HTERT RPE-1 (cell line): ENCODE measurements around the gene TENT4A.

Source experiments
- in situ Hi-C: fragments of 300-500 bp; cut with MboI; formaldehyde crosslinking; loops from 4 replicates; pipeline ENCODE4 v1.14.3; 2020; ENCODE audit warnings: low sequenced_read_pairs

Gene TENT4A

DNA sequence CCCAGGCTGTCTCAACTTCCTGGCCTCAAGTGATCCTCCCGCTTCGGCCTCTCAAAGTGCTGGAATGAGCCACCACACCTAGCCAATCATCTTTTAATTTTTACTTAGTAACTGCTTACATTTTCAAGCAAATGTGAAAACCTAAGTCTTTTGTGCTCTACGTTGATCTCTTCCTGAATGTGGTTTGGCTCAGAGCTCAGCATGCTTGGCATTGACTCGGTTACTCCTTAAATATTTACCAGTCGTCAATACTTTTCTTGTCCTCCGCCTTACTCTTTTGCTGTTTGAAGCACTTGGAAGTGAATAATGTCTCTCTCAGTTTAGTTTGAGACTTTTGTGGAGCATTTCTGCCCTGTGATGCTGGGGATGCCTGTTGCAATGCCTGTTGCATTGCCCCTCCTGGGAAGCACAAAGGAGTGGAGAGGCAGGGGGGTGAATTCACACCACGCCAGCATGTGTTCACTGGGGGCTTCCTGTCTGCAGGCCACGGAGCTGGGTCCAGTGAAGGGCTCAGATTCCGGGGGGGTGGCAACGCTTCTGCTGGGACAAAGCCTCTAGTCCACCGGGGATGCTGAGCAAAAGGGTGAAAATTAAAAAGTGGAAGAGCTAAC lies 13.1 kb upstream of the TENT4A start:
- in situ Hi-C loops, result no loop called here

DNA sequence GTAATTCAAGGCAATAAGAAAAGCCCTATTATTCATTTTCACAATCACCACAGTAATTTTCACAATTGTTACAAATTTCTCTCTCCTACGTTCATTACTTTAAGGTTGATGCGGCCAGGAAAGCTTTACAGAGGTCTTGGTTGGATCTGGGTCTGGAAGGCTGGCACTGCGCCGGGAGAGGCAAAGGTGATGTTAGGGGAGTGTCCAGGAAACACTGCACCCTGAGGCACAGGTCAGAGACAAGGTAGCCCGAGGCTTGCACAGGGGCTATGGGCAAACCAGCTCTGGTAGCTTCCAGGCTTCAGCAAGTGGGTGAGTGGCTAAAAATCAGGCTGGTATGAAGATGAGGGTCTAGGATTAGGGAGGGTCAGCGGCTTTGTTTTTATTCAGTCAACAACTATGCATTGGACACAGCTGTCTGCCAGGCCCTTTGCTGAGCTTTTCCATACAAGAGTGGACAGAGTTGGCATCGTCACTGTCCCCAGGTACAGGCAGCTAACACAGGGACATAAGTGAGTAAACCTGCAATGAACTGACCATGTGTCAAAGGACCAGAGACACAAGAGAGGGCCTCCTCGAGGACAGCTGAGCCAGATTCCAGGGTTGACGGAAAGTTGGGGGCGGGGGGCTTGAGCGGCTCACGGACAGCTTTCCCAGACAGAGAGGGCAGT lies 12.4 kb upstream of the TENT4A start:
- in situ Hi-C loops, result no loop called here

DNA sequence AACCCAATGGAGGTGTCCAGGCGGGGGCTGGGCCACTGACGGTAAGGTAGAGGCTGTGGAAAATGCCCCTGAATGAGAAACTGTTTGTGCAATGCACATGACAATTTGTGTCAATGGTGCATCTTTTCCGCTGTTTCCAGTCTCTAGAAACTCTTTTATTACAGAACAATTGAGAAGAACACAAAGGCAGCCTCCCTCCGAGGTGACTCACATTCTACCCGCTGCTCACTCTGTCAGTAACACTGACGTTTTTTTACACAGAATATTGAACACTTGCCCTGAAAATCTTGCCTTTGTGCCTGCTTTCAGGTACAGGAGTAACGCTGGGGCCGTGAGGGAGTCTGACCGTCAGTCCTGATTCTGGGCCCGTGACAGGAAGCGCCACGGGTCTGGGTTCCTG lies 11.7 kb upstream of the TENT4A start:
- in situ Hi-C loops, result no loop called here

DNA sequence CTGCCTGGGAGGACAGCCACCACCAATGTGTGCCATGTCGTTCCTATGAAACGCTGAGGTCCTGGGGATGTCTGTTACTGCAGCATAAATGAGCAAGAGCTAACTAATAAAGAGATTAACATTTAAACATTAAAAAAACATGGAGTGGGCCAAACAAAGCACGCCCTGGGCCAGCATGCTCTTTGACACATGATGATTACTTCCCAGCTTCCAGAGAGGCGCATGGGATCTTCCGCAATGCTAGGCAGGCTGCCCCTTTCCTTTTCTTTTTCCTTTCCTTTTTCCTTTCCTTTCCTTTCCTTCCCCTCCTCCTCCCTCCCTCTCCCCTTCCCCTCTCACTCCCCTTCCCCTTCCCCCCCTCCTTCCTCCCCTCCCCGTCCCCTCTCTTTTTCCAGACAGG lies 10.6 kb upstream of the TENT4A start:
- in situ Hi-C loops, result no loop called here

DNA sequence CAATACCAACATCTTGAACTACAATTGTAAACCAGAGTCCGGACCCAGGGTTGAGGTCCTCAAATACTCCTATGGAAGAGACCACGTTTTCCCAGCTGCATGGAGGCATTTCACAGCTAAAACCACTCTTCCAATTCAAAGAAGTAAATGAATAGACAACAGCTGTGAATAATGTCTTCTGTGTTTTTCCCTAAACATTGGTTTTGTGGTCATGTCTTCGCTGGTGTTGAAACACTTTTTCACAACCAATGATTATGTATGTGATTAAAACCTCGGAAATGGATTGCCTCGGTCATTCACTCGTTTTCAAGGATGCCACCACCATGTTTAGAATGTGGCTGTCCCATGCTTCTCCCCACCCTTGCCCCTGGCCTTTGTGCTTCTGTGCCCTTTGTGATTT lies 9.4 kb upstream of the TENT4A start:
- in situ Hi-C loops, result no loop called here

DNA sequence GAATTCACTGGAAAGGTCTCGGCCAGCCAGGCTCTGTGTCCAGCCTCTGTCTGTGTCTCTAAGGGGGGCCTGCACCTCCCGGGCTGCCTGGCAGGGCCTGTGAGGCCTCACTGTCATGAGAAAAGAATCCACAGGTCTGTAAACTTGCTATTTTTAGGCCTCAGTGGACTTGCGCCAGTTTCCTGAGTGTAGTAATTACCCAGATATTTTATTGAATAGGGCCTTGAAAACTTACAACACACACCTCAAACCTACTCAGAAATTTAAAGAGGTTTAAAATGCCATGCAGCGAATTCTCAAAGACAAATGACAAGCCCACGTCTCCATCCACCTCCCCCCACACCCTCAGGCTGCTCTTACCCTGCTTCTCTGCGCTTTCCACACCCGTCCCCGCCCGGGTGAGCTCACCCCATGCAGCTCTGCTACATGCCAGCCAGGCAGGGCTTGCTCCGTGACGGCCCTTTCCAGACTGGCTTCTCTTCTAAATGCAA lies 8.8 kb upstream of the TENT4A start:
- in situ Hi-C loops, result no loop called here

DNA sequence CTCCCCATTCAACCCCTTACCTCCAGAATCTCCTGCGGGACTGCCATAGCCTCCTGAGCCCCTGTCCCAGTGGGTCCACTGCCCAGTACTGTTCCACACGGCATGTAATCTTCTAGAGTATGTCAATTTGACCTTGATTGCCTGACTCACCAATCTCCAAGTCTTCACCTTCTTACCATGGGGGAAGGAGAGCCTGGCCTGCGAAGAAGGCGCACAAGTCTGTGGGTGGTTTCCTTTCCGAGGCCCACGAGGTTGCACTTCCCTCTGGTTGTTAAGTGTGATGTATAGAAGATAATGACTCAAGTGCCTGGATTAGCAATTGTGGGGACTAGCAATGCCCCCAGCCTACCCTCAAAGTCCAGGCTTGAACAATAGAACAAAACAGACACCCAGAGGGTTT lies 8.1 kb upstream of the TENT4A start:
- in situ Hi-C loops, result no loop called here

DNA sequence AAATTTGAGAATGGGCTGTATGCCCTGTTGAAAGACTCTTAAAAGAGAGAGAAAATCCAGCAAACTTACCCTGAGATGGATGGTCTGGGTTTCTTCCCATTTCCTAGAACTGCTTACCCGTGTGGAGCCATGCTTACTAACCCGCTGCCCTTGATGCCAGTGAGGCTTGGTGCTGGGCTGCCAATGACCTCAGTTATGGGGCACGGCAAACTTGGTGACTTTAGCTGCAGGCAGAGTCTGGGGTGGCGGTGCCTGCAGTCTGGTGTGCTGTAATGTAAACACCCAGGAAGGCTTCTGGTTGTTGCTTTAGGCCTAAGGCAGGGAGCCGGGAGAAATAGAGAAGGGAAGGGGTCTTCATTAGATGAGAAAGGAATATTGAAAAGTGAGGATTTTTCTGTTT lies 7.3 kb upstream of the TENT4A start:
- in situ Hi-C loops, result no loop called here

DNA sequence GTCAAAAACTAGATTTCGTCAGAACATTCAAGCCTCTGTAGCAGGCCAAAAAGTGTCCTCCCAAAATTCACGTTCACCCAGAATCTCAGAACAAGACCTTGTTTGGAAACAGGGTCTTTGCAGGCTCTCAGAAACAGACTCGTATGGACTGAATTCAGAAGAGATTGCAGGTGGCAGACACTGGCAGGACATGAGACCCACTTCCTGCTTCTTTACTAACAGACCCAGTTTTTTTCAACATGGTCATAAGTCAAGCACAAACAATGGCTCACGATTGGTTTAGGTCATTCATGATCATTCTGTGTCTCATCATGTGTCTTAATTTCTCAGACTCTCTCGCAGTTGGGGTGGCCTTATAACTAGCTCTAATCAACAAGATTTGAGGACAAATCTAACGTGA lies 5.4 kb upstream of the TENT4A start:
- in situ Hi-C loops, result no loop called here

DNA sequence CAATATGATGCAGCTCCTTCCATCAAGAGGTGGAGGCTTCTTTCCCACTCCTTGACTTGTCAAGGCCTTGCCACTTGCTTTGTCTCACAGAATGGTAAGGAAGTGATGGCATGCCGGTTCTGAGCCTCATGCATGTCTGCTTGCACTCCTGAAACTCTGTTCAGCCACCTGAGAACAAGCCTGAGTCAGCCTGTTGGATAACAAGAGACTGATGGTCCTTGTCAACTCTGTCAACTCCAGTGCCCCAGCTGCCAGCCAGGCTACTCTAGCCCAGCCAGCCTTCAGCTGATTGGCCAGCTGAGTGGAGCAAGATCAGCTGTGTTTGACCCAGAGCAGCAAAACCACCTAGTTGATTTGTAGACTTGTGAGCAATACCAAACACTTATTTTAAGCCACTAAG lies 4.4 kb upstream of the TENT4A start:
- in situ Hi-C loops, result no loop called here

DNA sequence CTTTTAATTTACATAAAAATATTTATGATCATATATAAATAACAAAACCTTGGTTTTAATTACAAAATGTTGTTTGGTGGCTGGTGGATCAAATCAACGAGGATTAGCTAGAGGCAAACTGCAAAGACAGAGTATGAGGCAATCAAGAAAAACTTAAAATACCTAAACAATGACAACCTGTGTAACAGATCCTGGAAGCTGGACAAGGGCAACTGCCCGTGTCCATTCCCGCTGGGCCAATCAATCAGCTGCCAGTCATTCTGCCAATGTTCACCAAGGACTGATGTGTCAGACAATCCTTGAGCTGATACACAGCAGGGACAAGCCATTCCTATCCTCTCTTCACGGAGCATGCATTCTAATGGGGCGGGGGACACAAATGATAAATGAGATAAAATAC lies 3.2 kb upstream of the TENT4A start:
- in situ Hi-C loops, result no loop called here

DNA sequence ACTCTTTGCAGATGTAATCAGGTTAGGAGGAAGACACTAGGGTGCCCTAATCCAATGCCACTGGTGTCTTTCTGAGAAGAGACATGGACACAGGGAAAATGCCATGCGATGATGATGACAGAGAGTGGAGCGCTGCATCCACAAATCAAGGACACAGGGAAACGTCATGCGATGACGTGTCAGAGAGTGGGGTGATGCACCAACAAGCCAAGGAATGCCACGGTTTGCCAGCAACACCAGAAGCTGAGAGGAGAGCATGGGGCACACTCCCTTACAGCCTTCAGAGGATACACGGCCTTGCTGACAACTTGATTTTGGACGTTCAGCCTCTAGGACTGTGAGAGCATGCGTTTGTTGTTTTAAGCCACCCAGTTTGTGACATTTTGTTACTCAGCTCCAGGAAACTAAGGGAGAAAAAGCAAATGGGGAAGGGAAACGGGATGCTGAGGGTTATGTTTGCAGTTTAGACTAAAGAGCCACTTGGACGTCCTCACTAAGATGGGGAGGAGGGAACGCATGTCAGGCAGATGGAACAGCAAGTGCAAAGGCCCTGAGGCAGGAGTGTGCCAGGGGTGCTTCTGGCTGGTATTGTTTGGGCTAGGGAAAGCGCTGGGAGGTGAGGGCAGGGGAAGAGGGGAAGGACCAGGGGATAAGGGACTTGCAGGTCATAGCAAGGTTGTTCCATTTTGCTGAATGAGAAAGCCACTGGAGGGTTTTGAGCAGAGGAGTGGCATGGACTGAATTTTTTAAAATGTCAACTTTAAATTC lies 2.5 kb upstream of the TENT4A start:
- in situ Hi-C loops, result no loop called here

DNA sequence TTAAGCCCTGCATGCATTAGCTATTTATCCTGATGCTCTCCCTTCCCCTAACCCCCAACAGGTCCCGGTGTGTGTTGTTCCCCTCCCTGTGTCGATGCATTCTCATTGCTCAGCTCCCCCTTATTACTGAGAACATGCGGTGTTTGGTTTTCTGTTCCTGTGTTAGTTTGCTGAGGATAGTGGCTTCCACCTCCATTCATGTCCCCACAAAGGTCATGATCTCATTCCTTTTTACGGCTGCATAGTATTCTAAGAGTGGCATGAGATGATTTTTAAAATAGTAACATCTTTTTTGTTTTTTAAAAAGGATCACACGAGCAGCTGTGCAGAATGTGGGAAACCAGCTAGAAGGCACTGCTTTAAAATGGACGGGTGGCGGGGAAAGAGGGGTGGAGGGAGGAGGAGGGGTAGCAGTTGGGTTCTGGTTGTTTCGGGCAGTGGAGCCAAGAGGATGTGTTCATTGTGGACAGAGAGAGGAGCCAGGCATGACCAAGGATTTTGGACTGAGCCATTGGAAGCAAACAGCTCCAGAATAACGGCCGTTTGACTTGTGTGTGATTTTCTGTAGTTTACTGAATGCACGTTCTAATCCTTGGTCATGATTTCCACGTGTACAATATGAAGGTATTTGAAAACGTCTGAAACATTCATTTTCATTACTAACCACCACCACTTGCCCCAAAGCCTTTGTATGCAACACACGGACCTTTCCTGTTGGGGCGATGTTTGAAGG lies 1.7 kb upstream of the TENT4A start:
- in situ Hi-C loops, result no loop called here

DNA sequence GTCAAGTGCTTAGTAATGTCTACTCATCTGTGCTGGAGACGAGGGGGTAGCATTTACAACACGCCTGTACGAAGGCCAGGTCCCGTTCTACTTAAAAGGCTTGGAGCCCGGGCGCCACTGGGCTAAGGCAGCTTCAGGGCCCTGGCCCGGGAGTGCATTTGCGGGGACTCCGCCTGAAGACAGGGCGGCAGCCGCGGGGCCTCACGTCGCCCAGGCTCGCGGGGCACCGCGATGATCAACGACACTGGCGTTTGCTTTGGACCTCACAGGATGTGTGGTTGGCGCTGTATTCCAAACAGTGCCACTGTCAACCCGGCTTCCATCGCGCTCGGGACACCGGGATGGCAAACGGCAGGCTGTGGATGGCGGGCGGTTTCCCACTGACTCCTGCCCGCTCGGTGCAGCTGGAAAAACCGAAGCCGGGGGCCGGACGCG lies 1.1 kb upstream of the TENT4A start:
- in situ Hi-C loops, result no loop called here

DNA sequence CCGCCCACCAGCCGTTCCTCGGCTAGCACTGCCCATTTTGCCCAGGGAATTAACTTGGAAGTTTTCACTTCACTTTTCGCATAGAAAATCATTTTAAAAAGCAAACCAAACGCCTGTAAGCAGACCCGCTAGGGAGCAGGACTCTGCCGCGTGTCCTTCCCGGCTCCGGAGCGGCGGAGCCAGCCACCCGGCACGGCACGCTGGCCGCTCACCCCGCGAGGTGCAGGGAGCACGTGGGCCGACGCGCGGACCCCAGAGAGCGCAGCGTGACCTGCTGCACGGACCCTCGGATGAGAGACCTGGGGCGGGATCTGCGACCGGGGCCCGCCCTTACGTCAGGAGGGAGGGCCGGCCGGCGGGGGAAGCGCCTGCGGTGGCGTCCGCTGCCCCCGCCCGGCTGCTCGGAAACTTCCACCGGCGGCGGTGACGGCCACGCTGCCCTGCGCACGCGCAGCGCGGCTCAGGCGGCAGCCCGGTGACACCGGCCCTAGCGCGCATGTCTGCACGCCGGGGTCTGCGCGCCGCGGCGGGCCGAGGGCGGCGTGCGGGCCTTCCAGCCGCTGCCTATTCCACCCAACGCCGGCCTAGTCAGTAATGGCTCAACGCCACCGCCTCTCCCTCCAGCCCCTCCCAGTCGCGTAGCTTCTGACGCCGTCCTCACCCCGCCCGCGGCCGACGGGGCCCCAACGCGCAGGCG lies 507 bp upstream of the TENT4A start:
- in situ Hi-C loops, result no loop called here

DNA sequence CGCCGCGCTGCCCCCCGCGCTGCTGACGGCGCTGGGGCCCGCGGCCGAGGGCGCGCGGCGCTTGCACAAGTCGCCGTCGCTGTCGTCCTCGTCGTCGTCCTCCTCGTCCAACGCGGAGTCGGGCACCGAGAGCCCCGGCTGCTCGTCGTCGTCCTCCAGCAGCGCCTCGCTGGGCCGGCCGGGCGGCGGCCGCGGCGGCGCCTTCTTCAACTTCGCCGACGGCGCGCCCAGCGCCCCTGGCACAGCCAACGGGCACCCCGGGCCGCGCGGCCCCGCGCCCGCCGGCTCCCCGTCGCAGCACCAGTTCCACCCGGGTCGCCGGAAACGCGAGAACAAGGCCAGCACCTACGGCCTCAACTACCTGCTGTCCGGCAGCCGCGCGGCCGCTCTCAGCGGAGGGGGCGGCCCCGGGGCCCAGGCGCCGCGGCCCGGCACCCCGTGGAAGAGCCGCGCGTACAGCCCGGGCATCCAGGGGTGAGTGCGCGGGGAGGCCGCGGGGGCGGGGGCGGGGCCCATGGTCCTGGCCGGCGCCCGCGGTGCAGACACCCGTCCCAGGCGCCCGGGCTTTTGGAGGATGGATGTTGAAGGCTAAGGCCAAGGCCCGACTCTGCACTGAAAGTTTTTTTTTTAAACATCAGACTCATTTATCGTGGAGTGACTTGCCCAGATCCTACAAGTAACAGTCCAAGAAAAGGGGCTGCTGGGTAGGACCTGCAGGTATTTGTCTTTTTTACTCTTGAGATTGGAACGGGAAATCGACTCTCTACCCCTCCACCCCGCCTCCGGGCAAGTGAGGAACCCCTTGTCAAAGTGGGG lies 1.2 kb downstream of the TENT4A start:
- in situ Hi-C loops, result no loop called here

DNA sequence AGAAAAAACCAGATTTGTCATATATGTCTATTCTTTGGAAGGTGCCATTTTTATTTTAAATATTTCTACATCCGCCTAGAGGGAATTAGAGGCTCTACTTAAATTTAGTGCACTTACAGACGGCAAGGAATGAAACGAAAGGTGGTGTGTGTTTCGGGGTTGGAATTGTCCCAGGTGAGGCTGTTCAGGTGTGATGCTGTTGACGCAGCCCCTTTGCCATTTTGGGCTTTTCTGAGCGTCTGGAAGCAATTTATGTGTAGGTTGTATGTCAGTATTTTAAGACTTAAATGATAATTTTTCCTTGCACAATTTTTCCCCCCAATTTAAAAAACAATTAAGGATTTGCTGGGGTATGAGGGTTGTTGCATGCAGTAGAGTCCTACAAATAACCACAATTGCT lies 2.0 kb downstream of the TENT4A start:
- in situ Hi-C loops, result no loop called here

DNA sequence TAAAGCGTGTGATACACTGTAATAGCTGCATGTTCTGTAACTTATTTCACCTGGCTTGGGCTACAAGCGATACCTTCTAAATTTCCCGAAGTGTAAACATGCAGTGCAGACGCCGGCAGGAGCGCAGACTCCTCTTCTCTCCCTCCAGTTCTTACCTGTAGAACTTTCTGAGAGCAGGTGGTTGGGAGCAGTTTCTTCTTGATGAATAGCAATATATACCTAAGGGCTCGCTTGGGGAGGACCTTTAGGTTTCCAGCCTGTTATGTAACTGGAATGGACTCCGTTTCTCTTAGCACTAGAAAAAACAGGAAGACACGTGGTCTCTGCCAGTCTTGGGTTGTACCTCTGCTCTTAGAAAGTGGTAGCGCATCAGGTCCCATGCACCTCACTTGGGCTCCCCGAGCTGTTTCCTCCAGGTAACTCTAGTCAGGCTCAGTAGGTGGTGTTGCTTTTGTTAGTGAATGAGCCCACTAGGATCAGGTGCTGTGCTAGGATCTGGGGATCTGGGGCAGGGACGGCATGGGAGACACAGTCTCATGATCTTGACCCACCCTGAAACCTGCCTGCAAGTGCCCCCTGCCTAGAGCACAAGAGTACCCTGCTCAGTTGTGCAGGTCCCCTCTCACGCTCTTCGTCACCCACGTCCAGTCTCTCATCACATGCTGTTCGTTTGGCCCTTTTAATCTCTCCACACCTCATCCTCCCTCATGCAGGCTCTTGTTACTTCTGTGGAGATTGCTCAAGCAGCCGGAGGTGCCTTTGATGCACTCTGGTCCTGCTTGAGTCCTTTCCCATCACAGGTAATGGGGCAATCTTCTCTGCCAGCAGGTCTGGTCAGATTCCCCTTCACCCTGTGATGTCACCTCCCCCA lies 2.8 kb downstream of the TENT4A start:
- in situ Hi-C loops, result no loop called here

DNA sequence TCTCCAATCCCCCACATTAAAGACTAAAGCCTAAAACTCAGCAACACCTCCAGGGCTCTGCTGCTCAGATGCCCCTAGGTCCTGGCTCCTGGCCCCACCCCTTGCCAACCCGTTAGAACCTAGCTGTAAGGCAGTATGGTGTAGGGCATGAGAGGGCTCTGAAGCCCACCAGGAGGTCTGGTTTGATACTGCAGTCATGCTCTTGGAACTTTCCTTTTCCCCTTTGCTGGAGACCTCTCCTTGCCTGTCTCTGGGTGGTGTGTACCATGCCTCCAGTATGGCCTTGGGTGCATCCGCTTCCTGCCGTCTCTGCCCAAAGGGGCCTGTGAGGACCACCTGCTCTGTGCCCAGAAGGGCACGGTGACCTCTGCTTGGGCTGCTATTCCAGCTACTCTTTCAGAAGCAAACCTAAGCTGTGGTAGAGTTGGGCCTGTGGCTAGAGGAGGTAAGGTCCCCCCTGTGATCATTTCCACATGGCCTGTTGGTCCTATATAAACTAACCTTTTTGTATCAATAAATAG lies 3.5 kb downstream of the TENT4A start:
- in situ Hi-C loops, result no loop called here
